RWPE1 (cell line): Measurements from ENCODE around the gene SULT1C3.

ENCODE experiments used
- CTCF ChIA-PET: fragments of 350-600 bp; sonication (Branson Sonifier 250); formaldehyde crosslinking; extraction: SDS; loops from one replicate; lab custom pipeline; 2021; lab: Yijun Ruan, JAX
- POLR2A ChIA-PET: fragments of 400-600 bp; formaldehyde crosslinking; extraction: SDS; loops from one replicate; lab custom pipeline; 2020; ENCODE audit warnings: antibody characterized with exemption; ENCODE audit not compliant: low non-redundant PET; lab: Yijun Ruan, JAX
- DNase-seq: peaks from one replicate; pipeline ENCODE4 v3.0.0; 2012; ENCODE audit warnings: low spot score
- H3K27ac ChIP-seq: fragments of 450-650 bp; 2 replicates; pipeline ENCODE4 v1.5.1; 2017
- TF ChIP-seq, protein P1 (sequence below): fragments of 450-650 bp; conservative IDR thresholded peaks from 2 replicates; pipeline ENCODE4 v1.5.1; 2017; ENCODE audit warnings: low read depth, mild to moderate bottlenecking

SULT1C3 gene

DNA sequence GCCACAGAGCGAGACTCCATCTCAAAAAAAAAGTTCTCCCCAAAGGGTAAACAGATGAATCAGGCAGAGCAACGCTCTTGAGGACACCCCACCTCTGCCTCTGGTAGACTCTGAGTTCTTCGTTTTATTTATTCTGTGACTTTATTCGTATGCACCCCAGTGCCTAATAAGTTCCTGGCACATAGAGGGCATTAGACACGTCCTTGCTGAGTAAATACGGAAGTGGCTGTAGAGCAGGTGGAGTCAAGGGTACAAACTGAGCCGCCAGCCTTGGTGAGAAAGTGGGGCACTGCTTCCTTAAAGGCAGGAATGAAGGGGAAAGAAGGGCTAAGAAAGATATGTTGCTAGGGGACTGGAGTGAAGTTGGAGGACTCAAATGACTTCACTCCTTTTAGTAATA is 61.8 kb downstream of the SULT1C3 start:
- no peak overlapping the region for H3K27ac ChIP-seq
- TF ChIP-seq, protein P1, sequence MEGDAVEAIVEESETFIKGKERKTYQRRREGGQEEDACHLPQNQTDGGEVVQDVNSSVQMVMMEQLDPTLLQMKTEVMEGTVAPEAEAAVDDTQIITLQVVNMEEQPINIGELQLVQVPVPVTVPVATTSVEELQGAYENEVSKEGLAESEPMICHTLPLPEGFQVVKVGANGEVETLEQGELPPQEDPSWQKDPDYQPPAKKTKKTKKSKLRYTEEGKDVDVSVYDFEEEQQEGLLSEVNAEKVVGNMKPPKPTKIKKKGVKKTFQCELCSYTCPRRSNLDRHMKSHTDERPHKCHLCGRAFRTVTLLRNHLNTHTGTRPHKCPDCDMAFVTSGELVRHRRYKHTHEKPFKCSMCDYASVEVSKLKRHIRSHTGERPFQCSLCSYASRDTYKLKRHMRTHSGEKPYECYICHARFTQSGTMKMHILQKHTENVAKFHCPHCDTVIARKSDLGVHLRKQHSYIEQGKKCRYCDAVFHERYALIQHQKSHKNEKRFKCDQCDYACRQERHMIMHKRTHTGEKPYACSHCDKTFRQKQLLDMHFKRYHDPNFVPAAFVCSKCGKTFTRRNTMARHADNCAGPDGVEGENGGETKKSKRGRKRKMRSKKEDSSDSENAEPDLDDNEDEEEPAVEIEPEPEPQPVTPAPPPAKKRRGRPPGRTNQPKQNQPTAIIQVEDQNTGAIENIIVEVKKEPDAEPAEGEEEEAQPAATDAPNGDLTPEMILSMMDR = no peak
- ChIA-PET CTCF (no interaction called here), POLR2A (no interaction called here)
- no peak for DNase-seq

DNA sequence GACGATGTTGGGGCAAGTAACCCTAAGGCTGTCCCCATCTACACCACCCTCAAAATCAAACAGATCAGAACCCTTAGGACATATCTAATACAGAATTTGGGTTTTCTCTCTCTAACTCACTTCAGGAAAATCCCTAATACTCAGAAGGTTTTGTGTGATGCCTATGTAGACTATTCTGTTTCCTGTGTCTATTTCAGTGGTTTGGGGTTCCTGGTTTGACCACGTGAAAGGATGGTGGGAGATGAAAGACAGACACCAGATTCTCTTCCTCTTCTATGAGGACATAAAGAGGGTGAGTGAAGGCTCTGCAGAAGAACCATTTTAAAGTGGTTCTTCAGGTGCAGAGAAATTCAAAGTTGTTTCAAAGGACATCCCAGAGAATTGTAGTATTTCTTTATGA is 65.2 kb downstream of the SULT1C3 start:
- POLR2A ChIA-PET = no interaction called here
- CTCF ChIA-PET = no interaction called here
- TF ChIP-seq, protein P1 = no peak
- no peak overlapping the region for H3K27ac ChIP-seq
- DNase-seq = no peak

DNA sequence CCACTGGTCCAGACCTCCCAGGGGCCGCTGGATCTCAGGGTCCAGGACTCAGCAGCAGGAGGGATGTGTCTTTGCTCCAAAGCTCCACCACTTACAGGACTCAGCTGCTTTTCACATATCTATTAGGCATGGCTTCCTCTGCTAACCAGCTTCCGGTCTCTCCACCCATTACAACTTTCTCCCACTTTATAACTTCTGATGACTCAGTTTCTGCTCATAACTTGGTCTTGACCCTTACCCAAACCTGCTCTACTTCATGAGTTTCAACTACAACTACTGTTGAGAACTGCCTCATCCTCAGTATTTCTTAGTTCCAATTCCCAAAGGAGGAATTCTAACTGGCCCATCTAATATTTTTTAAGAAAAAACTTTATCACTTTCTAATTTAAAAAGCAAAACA is 66.1 kb downstream of the SULT1C3 start:
- no peak for DNase-seq
- H3K27ac ChIP-seq = no peak overlapping the region
- POLR2A ChIA-PET = no interaction called here

DNA sequence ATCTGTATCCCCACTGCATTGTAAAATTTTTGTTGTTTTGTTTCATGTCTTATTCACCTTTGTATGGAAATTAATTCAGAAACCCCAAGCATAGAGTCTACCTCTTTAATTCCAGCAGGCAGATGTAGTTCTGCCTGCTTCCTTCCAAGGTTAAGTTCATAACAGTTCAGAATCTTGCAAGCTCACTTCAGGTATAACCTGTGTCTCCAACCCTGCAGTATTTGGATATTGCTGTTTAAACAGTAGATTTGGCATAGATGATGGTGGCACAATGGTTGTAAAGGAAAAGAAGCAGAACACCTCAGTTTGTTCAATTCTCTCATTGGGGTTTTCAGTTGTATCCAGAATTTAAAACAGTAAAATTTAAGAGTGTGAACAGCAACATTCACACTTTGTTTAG is 70.1 kb downstream of the SULT1C3 start:
- ChIA-PET POLR2A (no interaction called here), CTCF (no interaction called here)
- DNase-seq = no peak
- TF ChIP-seq, protein P1 = no peak
- no peak overlapping the region for H3K27ac ChIP-seq

More for the DNA sequence above, 66.1 kb downstream of the SULT1C3 start:
- TF ChIP-seq, protein P1 = no peak
- CTCF ChIA-PET = no interaction called here
